Posterior cingulate gyrus (tissue), 11 donors: ENCODE data around the gene LOC128125822.
"Not testable (repeated sequence)": the region's sequence is repeated elsewhere in the genome, so short reads cannot be mapped to it uniquely, and the experiment has no call there.

Experiments used
- DNase-seq, 10 donors: peaks; one replicate each; pipeline versions ENCODE4 v3.0.0 to v3.0.0-alpha.2; 2020 to 2021; ENCODE audit warnings: mixed read lengths in 3 of 10
- intact Hi-C: fragments of 100-400 bp; cut with DNase I; formaldehyde crosslinking; loops from one replicate; pipeline ENCODE4 v1.15.1; 2023

The LOC128125822 gene

GRCh38 chr6:63572044-63572746 is at the start of gene LOC128125822, which contains the start of gene PTP4A1:
Gene LOC128125822 (plus strand): TSS chr6:63572480.
Gene PTP4A1 (plus strand): TSS chr6:63572480. CDS start chr6:63576881, 4,401 bp downstream.
- DNase-seq, result peak; percentile 96 to 100 (median 99)
- intact Hi-C loops, result loop anchor here (2.0 kb wide), 1 partner anchor 65 kb away; no protein-coding TSS in a partner anchor

DNA sequence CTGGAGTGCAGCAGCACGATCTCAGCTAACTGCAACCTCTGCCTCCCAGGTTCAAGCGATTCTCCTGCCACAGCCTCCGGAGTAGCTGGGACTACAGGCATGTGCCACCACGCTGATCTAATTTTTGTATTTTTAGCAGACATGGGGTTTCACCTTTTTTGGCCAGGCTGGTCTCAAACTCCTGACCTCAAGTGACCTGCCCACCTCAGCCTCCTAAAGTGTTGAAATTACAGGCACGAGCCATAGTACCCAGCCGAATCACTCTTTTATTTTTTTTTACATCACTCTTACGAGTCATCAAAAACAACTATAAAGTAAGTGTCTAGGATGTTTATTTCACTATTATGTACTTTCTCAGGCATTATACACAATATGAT is 49.4 kb upstream of the LOC128125822 start:
- intact Hi-C loops, DNase-seq: not testable (repeated sequence)

- DNase-seq, result no peak
- intact Hi-C loops, result no loop called here
Measured at GRCh38 chr6:63523630-63524029, 48.6 kb upstream of the LOC128125822 start.

GRCh38 chr6:63525186-63525878 is 46.9 kb upstream of the LOC128125822 start:
- intact Hi-C loops, result no loop called here
- DNase-seq, result no peak

DNA sequence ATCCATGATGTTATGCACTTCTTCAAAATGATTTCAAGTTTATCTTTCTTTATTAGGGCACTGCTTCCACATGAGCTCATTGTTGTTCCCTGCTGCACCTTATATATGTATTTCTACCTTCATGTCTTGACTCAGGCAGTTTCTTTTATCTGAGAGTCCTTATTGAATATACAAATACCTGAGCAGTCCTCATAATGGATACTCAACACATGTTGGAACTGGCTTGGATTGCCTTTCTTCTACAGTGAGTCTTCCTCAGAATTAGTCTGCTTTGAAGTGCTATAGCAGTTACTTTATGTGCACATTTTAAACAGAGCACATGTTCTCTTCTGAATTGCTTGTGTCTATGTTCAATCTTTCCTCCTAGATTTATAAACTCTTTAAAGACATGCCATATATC is 45.3 kb upstream of the LOC128125822 start:
- no peak for DNase-seq
- intact Hi-C loops, result no loop called here

DNA sequence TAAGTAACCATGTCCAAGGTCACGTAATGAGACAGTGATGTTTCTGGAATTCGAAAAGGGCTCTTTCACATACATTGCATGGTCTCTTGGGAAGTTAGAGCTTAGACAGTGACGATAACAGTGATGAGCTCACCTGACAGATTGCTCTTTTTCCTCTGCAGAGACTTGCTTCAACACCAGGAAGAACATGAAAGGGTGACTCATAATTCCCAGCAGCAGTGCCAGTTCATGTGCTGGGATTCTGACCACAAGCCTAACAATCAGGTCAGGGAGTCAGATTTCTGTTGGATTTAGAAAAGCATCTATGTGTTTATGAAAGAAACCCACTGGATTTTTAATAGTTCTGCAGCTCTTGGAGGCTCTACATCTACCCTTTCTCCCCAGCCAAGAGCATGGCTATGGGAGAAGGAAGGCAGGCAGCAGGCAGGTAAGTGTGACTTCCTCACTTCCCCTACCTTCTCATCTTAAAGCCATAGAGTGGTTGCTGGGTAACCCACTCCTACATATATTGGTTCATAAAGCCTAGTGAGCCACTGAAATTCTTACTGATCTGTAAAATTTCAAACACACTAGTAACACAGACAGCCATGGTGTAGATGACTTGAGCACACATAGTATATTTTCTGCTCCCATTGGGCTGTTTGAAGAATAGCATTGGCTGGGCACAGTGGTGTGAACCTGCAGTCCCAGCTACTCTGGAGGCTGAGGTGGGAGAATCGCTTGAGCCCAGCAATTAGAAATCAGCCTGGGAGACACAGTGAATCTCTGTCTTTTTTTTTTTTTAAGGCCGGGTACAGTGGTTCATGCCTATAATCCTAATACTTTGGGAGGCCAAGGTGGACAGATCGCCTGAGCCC is 44.4 kb upstream of the LOC128125822 start:
- intact Hi-C loops, result no loop called here
- DNase-seq, result no peak

- intact Hi-C loops, result no loop called here
- no peak for DNase-seq
Measured at GRCh38 chr6:63529498-63529897, 42.8 kb upstream of the LOC128125822 start.

- DNase-seq, result no peak
- intact Hi-C loops, result no loop called here
Measured at GRCh38 chr6:63530182-63530581, 42.1 kb upstream of the LOC128125822 start.

- intact Hi-C loops, result no loop called here
- DNase-seq, result no peak
Measured at GRCh38 chr6:63530991-63531390, 41.3 kb upstream of the LOC128125822 start.

DNA sequence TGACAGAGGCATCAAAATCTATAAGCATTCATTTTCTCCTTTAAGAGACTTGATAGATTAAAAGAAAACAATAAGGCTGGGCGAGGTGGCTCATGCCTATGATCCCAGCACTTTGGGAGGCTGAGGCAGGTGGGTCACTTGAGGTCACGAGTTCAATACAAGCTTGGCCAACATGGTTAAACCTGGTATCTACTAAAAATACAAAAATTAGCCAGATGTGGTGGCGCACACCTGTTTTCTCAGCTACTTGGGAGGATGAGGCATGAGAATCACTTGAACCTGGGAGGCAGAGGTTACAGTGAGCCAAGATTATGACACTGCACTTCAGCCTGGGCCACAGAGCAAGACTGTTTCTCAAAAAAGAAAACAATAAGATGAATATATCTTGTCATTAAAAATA is 39.3 kb upstream of the LOC128125822 start:
- intact Hi-C loops, result no loop called here

GRCh38 chr6:63533952-63534351 is 38.3 kb upstream of the LOC128125822 start:
- no peak for DNase-seq
- intact Hi-C loops, result no loop called here

More for the DNA sequence above, 39.3 kb upstream of the LOC128125822 start:
- no peak for DNase-seq

GRCh38 chr6:63537201-63537958 is 34.9 kb upstream of the LOC128125822 start:
- intact Hi-C loops, result no loop called here
- no peak for DNase-seq

GRCh38 chr6:63537959-63538300 is 34.4 kb upstream of the LOC128125822 start:
- intact Hi-C loops, result no loop called here
- no peak for DNase-seq

GRCh38 chr6:63538550-63538949 is 33.7 kb upstream of the LOC128125822 start:
- no peak for DNase-seq

GRCh38 chr6:63543001-63543400 is 29.3 kb upstream of the LOC128125822 start:
- no peak for DNase-seq
- intact Hi-C loops, result no loop called here

More at GRCh38 chr6:63538550-63538949, 33.7 kb upstream of the LOC128125822 start:
- intact Hi-C loops, result no loop called here

DNA sequence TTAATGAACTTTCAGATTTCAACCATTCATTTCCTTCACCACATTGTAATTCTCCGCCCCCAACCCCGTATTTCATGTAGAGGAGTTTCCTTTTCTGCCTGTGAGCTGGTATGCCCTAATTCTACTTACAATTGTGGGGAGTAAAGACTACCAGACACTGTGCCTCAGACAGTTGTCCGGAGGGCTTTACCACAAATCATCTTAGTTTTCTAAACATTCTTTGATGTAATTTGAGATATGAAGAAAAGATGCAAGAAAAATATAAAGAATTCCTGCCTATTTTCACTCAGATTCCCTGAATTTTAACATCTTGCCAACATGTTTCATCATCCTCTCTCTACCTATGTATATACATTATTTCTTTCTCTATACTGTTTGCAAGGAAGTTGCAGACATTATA is 28.3 kb upstream of the LOC128125822 start:
- no peak for DNase-seq
- intact Hi-C loops, result no loop called here

DNA sequence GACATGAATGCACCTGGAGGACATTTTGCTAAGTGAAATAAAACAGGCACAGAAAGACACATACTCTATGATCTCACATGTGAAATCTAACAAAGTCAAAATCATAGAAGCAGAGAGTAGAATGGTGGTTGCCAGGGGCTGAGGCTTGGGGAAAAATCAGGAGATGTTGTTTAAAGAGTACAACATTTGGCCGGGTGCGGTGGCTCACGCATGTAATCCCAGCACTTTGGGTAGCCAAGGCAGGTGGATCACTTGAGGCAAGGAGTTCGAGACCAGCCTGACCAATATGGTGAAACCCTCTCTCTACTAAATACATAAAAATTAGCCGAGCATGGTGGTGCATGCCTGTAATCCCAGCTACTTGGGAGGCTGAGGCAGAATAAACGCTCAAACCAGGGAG is 26.0 kb upstream of the LOC128125822 start:
- DNase-seq, result no peak
- intact Hi-C loops, result no loop called here

DNA sequence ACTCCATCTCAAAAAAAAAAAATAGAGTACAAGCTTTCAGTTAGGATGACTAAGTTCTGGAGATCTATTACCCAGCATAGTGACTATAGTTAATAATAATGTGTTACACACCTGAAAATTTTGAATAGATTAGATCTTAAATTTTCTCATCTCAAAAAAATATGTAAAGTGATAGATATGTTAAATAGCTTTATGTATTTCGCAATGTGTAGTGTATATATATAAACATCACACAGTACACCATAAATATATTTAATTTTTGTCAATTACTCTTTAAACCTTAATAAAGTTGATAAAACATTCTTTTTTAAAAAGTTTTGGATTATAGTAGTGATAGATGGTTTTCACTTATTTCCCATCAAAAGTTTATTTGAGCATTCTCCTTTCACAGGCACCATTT is 25.6 kb upstream of the LOC128125822 start:
- intact Hi-C loops, result no loop called here

GRCh38 chr6:63549076-63549475 is 23.2 kb upstream of the LOC128125822 start:
- intact Hi-C loops, result no loop called here
- DNase-seq, result no peak

More for the DNA sequence above, 25.6 kb upstream of the LOC128125822 start:
- DNase-seq, result no peak

DNA sequence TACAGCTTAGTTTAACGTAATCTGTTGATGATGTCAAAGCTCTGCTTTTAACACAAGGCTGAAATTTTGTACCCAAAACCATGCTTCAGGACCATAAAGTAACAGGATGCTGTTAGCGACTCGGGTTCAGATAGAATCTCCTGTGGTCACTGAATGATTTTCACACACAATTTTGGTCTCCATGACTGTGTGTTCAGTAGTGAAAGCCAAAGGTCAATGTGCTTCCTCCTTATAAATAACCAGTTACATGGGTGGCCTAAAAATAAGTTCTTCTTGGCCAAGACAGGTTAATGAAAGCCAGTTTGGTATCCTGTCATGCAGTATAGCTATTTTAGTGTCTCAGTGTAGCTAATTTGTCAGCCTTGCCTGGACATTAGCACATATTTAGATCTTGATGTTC is 19.1 kb upstream of the LOC128125822 start:
- DNase-seq, result no peak
- intact Hi-C loops, result no loop called here
